Measurements from ENCODE around the gene NAA38. TPM values are rescaled to one million over a fixed set of nuclear protein-coding genes. Genes with fewer than 3 reads are reported as not detected.

The NAA38 gene
- total RNA-seq, 1 experiment from 2014 or later = 103 TPM

DNA sequence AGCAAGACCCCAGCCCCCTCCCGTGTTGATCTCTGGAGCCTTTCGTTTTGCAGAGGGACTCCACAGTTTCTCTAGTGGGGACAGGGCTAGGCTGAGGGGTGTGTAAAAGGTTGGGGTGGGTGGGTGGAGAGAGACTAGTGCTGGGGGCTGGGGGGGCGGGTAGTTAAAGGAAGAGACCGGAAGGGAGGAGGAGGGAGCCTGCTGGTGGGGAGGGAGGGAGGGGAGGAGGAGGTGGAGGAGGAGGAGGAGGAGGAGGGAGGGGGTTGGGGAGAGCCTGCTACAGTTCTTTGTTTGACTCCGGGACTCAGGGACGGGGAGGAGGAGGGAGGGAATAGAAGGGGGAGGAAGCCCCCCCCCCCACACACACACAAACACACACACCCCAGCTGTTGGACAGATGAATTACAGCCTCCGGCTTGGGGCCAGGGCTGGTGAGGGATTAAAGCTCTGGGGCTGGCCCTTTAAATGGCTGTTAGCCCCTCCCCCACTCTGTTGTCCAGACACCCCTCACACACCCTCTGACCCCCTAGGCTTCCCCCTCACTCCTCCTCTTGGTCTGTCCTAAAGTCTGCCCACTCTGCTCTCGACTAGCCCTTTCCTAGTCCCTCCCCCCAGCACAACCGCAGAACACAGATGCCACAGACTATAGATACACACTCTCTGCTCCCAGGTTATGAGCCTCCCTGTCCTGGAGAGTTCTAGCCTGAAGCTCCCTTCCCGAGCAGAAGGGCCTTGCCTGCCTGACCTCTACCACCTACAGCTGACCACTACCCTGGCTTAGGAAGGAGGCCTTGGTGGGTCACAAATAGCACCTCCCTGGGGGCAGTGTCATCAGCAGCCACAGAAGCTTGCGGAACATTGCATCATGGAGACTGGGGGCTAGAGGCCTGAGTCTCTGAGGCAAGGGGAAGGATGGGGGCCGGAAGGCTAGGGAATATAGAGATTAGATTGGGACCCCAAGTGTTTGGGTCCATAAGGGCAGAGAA lies 19.0 kb downstream of the NAA38 start:
- POLR2A ChIA-PET = interaction anchor here (0.7 to 3.9 kb wide), 5 partner anchors 13 to 95 kb away, joined by 3 to 22 read pairs (median 11); partner anchors contain the start of genes CYB5D1, NAA38 and RNF227
- DNase-seq (ENCODE audit: low read depth, low spot score) = no peak
- no peaks in the 10 kb centered on the region for H4K20me1 ChIP-seq (ENCODE audit: insufficient read depth)
- H3K27ac ChIP-seq (ENCODE audit: low read depth, low read length) = peak overlapping the region; percentile 98
- H3K79me2 ChIP-seq (ENCODE audit: insufficient read depth, low read length) = peaks cover 37% of the 10 kb centered on the region
- H3K4me2 ChIP-seq (ENCODE audit: low read length) = peak overlapping the region; percentile 99
- H3K9me2 ChIP-seq (ENCODE audit: insufficient read depth) = no peaks in the 10 kb centered on the region
- no peak overlapping the region for H2AFZ ChIP-seq (ENCODE audit: low read depth, low read length, poor library complexity, severe bottlenecking)
- peak overlapping the region; percentile 97 for H3K9ac ChIP-seq (ENCODE audit: low read length)
- ATAC-seq = no peak
- peak overlapping the region; percentile 74 to 82 for H3K4me3 ChIP-seq (replicated peaks in 1 of 2; ENCODE audit: low read depth in 1 of 2, low read length in 2 of 2)
- no peak for TF ChIP-seq FOSL1 (IDR thresholded peaks at IDR 0.05; ENCODE audit: low read depth)
- TF ChIP-seq, protein P1, sequence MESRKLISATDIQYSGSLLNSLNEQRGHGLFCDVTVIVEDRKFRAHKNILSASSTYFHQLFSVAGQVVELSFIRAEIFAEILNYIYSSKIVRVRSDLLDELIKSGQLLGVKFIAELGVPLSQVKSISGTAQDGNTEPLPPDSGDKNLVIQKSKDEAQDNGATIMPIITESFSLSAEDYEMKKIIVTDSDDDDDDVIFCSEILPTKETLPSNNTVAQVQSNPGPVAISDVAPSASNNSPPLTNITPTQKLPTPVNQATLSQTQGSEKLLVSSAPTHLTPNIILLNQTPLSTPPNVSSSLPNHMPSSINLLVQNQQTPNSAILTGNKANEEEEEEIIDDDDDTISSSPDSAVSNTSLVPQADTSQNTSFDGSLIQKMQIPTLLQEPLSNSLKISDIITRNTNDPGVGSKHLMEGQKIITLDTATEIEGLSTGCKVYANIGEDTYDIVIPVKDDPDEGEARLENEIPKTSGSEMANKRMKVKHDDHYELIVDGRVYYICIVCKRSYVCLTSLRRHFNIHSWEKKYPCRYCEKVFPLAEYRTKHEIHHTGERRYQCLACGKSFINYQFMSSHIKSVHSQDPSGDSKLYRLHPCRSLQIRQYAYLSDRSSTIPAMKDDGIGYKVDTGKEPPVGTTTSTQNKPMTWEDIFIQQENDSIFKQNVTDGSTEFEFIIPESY (IDR thresholded peaks at IDR 0.05; ENCODE audit: extremely low read depth, insufficient replicate concordance, low read length) = no peak
- peak; percentile 16 for TF ChIP-seq POLR2A (IDR thresholded peaks at IDR 0.05; ENCODE audit: borderline replicate concordance, extremely low read depth, insufficient read depth, insufficient read length)
- peak; percentile 46; the same call in 1 of the 2 replicates for TF ChIP-seq POLR2AphosphoS5 (IDR thresholded peaks at IDR 0.05; ENCODE audit: low read depth, low read length)
- no peak for TF ChIP-seq SRF (IDR thresholded peaks at IDR 0.05; ENCODE audit: low read depth)
- RAD21 ChIA-PET (ENCODE audit: low non-redundant PET in 1 of 2, low total read pairs in 2 of 2, uncharacterized antibody in 2 of 2, unreplicated experiment in 2 of 2) = no interaction called here
- intact Hi-C loops (cut with micrococcal nuclease) = loop anchor here (5.0 kb wide), 1 partner anchor 256 kb away; the partner anchor contains the start of gene MPDU1
- peaks cover 0 to 3% of the 10 kb centered on the region in 2 experiments; a peak in 1 of 4 replicates for H3K36me3 ChIP-seq (ENCODE audit: control insufficient read depth in 1 of 2, insufficient read depth in 2 of 2, low read length in 2 of 2)
- CTCF ChIA-PET = interaction anchor here (2.3 kb wide), 1 partner anchor 95 kb away, joined by 8 read pairs; no protein-coding TSS in a partner anchor
- H3K4me1 ChIP-seq (ENCODE audit: control insufficient read depth in 1 of 2, insufficient read depth in 2 of 2, low read length in 2 of 2) = peaks cover 37 to 79% of the 10 kb centered on the region in 2 experiments
- TSS peak; percentile 15 for BruUV-seq (replicated peaks)
- H3K9me3 ChIP-seq (ENCODE audit: control insufficient read depth in 1 of 2, insufficient read depth in 1 of 2, low read depth in 1 of 2, low read length in 2 of 2) = no peaks in the 10 kb centered on the region
- H3K27me3 ChIP-seq (ENCODE audit: insufficient read depth, low read length) = no peaks in the 10 kb centered on the region

Data from HCT116 (cell line).